Activated T-helper 1 cell treated with Interleukin-2 at 50 U/mL for 16 hours (primary cell): ENCODE measurements around the gene KCNAB1.
"Not testable (repeated sequence)": the region's sequence is repeated elsewhere in the genome, so short reads cannot be mapped to it uniquely, and the experiment has no call there.

Experiments
- DNase-seq: peaks from one replicate; pipeline ENCODE4 v3.0.0-alpha.2; 2020; ENCODE audit warnings: low read depth

The KCNAB1 gene

DNA sequence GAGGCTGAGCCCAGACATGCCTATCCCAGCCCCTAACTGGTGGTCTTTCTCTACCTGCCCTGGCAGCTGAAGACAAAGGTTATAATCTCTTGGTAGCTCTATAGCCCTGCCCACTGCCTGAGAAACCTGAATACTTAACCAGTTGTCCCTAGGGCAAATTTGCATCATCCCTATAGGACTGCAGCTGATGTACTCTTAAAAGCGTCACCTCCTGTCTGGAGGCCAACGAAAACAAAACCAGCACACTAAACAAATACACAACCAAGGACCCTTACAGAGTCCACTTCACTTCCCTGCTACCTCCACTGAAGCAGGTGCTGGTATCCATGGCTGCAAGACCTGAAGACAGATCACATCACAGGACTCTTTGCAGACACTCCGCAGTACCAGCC, 98.0 kb downstream of the KCNAB1 start:
- DNase-seq = no peak

- not testable (repeated sequence) for DNase-seq
Observed at GRCh38 chr3:156222381-156222780, 102.0 kb downstream of the KCNAB1 start.

DNA sequence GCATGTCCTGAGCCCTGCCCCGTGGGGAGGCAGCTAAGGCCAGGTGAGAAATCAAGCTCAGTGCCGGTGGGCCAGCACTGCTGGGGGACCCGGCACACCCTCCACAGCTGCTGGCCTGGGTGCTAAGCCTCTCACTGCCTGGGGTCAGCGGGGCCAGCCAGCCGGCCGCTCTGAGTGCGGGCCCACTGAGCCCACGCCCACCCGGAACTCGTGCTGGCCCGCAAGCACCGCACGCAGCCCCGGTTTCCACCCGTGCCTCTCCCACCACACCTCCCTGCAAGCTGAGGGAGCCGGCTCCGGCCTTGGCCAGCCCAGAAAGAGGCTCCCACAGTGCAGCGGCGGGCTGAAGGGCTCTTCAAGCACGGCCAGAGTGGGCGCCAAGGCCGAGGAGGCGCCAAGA, 103.7 kb downstream of the KCNAB1 start:
- DNase-seq = not testable (repeated sequence)

- no peak for DNase-seq
Observed at GRCh38 chr3:156226676-156227420, 106.5 kb downstream of the KCNAB1 start.

DNA sequence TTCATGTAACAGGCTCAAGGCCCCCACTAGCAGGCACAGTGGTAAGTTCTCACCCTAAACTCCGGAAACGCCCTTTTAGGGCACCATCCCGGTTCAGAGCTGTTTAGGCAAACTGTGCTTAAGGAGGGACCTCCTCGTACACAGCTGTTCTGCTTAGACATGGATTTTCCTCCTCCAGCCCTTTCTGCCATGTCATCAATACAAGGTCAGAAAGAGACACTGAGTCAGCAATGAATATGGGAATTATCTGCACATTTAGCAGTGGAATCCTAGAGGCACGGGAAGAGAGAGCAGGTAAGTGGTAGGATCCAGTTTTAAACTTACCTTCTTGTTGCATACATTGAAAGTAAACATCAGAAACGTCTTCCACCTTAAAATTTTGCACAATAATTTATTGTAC, 107.3 kb downstream of the KCNAB1 start:
- no peak for DNase-seq

DNA sequence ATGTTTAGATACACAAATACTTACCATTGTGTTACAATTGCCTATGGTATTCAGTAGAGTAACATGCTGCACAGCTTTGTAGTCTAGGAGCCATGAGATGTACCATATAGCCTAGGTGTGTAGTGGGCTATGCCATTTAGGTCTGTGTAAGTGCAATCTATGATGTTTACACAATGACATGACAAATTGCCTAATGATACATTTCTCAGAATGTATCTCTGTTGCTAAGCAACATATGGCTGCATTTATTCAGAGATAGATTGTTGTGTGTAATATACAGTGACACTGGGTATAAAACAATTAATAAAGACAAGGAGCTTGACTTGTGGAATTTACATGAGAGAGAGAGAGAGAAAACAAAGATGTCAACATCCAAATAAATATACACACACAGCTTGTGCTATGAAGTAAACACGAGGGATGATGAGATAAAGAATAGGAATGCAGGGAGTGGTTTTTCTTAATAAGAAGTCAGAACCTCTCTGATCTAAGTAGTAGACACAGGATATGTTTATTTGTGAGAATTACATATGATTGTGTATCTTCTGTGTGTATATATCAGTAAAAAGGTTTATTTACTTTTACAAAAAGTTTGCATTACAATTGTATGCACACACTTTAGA, 110.0 kb downstream of the KCNAB1 start:
- no peak for DNase-seq

DNA sequence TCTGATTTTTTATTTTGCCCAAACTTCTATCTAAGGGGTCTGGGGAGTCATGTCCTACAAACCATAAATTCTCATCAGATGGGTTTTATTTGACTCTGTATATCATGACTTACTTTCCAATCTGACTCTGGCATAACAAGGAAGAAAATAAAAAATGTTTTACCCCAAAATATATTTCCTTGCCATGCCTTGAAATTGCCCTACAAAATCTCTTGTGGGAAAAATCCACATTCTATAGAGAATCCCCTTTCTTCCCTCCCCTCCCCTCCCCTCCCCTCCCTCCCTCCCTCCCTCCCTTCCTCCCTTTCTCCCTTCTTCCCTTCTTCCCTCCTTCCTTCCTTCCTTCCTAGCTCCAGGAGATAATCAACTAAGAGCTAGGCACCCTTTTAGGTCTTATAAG, 110.8 kb downstream of the KCNAB1 start:
- not testable (repeated sequence) for DNase-seq

- no peak for DNase-seq
Observed at GRCh38 chr3:156233876-156234275, 113.5 kb downstream of the KCNAB1 start.

- no peak for DNase-seq
Observed at GRCh38 chr3:156236556-156237260, 116.3 kb downstream of the KCNAB1 start.

DNA sequence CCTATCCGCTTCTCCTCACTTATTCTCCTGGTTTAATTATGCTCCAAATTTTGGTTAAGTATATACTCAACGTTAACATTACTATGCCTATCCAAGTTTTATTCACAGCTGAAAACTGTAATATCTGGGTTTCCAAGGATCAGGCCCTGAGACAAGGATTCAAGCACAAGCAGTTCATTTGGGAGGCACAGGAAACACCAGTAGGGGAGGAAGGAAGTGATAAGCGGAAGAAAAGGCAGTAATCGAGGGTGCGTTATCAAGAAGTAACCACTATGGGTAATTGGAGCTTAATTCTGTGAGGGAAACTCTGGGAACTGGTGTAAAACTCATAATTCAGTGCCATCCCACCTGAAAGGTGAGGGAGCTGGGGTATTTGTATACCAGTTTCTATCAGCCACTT, 120.3 kb downstream of the KCNAB1 start:
- no peak for DNase-seq

- no peak for DNase-seq
Observed at GRCh38 chr3:156246961-156247725, 126.8 kb downstream of the KCNAB1 start.

- DNase-seq = no peak
Observed at GRCh38 chr3:156250550-156250949, 130.2 kb downstream of the KCNAB1 start.

DNA sequence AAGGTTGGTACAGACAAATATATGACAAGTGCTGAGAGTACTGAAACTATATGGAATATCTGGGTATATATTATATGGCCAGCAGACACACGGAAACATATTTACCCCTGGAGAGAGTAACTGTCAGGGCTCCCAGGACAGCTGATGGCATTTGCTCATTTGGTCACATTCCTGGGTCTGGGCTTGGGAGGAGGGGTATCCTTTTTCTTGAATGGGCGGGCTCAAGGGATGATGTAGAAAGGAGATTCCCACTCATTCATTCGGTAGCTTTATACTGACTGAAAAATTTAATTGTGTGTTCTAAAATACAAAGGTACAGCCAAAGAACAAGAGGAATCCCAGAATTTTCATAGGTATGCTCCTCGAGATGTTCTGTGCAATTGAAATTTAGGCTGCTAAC, 131.0 kb downstream of the KCNAB1 start:
- DNase-seq = no peak

DNA sequence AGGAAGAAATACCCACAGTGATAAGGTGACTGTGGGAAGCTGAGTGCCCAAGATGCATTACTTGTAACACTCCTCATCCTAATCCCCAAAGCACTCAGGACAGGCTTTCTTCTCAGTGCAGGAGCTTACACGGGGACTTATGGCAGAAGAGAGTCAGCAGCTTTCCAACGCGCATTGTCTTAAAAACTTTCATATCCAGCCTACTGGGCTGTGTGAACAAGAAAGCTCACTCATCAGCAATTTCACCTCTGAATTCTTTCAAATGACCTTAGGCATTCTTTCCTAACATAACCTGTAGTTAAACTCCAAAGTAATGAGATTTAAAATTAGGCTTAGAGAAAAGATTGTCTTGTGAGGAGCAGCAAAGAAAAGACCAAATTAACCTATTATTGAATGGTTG, 132.3 kb downstream of the KCNAB1 start:
- DNase-seq = no peak

DNA sequence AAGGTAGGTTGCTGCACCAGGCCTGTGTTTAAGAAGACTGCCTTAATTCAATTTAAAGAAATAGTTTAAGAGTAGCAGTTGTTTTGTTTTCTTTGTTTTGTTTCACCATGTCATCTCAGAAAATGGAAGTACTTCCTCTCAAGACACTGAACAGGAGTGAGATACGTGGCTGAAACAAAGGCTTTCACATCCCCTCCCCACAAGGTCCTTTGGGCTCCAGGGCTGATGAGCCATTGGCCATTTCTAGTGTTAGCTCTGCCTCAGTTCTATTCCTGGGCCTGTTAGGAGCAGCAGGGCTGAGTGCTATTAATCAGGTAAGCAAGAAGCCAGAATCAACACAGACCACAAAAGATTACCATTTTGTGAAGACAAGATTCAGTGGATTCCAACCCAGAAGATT, 132.8 kb downstream of the KCNAB1 start:
- DNase-seq = no peak

GRCh38 chr3:156256256-156256655, 135.9 kb downstream of the KCNAB1 start:
- DNase-seq = no peak

DNA sequence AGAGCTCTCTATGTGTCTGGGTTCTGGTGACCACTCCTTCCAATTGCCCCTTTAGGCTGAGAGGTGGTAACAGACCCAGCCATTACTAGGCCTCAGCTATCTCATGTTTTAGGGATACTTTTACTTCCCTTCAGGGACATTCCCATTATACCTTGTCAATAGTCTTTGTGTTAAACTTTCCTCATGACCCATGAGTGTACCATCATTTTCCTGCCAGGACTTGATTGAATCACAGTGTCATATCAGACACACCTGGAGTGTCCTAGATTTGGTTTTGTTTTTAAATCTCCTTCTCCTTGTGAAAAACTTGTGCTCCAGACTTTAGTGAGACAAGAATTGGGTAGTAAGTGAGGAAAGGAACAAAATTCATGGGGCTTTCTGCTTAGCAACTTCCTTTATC, 136.6 kb downstream of the KCNAB1 start:
- no peak for DNase-seq

DNA sequence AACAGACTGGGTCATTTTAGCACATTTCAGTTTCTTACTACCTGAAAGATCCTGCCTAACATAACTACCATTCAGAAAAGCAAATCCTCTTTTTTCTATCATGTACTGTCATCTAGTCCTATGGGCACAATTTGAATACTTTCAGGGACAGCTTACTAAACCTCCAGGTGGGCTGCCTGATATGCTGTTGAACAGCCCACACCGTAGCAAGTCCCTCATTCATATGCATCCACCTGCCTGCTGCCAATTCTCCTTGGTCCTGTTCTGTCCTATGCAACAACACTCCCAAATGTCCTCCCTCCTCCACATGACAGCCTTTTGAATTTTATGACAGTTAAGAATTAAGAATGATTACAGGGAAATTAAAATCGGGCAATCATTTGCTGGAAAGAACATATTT, 137.9 kb downstream of the KCNAB1 start:
- no peak for DNase-seq

GRCh38 chr3:156259896-156260295, 139.5 kb downstream of the KCNAB1 start:
- DNase-seq = no peak

DNA sequence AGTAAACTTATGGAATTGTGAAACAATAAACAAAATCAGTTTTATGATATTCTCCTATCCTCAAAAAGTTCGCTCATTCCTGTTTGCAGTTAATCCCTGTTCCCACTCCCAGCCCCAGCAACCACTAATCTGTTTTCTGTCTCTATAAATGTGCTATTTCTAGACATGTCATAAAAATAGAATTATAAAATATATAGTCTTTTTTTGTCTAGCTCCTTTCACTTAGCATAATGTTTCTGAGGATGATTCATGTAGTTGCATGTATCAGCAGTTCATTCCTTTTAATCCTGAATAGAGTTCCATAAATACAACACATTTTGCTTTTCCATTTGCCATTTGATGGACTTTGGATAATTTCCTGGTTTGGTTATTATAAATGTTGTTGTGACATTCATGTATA, 140.0 kb downstream of the KCNAB1 start:
- DNase-seq = no peak

DNA sequence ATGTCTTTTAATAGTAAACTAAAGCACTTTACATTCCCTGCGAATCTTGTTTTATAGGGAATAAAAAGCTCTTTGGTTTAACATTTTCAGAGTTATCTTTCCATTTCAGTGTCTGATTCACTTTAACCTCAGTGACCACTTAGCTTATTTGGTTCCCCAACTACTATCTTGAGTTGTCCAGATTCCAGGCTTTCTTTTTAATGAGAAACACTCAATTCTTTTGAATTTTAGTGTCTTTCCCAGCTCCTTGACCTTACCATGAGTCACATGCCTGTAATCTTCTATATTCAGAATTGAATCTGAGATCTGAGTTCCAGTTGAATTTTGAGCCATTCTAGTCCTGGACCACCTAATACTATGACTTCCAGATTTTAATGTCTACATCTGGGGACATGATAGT, 144.4 kb downstream of the KCNAB1 start:
- DNase-seq = no peak

DNA sequence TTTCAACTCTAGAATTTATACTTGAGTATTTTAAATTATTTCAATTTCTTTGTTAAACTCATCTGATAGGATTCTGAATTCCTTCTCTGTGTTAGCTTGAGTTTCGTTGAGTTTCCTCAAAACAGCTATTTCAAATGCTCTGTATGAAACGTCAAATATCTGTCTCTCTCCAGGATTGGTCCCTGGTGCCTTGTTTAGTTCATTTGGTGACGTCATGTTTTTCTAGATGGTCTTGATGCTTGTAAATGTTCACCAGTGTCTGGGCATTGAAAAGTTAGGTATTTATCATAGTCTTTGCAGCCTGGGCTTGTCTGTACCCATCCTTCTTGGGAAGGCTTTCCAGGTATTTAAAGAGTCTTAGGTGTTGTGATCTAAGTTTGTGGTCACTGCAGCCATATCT, 151.1 kb downstream of the KCNAB1 start:
- no peak for DNase-seq
